ENCODE results near the gene WDR18.

GRCh38 chr19:989381-990081 lies 5.4 kb downstream of the WDR18 start:
- TF ChIP-seq, protein P1, sequence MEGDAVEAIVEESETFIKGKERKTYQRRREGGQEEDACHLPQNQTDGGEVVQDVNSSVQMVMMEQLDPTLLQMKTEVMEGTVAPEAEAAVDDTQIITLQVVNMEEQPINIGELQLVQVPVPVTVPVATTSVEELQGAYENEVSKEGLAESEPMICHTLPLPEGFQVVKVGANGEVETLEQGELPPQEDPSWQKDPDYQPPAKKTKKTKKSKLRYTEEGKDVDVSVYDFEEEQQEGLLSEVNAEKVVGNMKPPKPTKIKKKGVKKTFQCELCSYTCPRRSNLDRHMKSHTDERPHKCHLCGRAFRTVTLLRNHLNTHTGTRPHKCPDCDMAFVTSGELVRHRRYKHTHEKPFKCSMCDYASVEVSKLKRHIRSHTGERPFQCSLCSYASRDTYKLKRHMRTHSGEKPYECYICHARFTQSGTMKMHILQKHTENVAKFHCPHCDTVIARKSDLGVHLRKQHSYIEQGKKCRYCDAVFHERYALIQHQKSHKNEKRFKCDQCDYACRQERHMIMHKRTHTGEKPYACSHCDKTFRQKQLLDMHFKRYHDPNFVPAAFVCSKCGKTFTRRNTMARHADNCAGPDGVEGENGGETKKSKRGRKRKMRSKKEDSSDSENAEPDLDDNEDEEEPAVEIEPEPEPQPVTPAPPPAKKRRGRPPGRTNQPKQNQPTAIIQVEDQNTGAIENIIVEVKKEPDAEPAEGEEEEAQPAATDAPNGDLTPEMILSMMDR (IDR thresholded peaks at IDR 0.05): peak in 2 of 6 experiments; percentile 8 to 9
- no peak for TF ChIP-seq POLR2A (IDR thresholded peaks at IDR 0.05)

All from upper lobe of left lung (tissue), 4 donors.